ENCODE data around the gene AP5S1. TPM values are rescaled to one million over a fixed set of nuclear protein-coding genes. Genes with fewer than 3 reads are reported as not detected.

Gene AP5S1
- total and polyA plus RNA-seq, 2 of the 13 experiments (the other 11 are each of a cell fraction or from before 2014, with no cell fraction given) = 7.9 to 23.2 TPM

GRCh38 chr20:3795511-3796468 lies 24.6 kb upstream of the AP5S1 start, which contains the start of gene CDC25B (continued):
- TF ChIP-seq ZNF503 (CRISPR knock-in tag; IDR thresholded peaks at IDR 0.05) (0 out of 2 replicates have a peak, but pooled peaks have one; percentile 6), REPIN1 (CRISPR knock-in tag; IDR thresholded peaks at IDR 0.05; ENCODE audit: borderline replicate concordance, low read depth) (peak; percentile 12; the same call in 1 of the 2 replicates), FOXM1 (CRISPR knock-in tag; IDR thresholded peaks at IDR 0.05) (peak; percentile 99), ZNF44 (CRISPR knock-in tag; IDR thresholded peaks at IDR 0.05) (no peak), ZNF354B (CRISPR knock-in tag; IDR thresholded peaks at IDR 0.05) (no peak), AGO2 (optimal IDR thresholded peaks at IDR 0.05; ENCODE audit: low read depth, low read length) (peak; percentile 51), NONO (IDR thresholded peaks at IDR 0.05) (no peak), NONO (CRISPR knock-in tag; conservative IDR thresholded peaks at IDR 0.05) (peak; percentile 53; the same call in 1 of the 2 replicates), NCOA1 (CRISPR knock-in tag; IDR thresholded peaks at IDR 0.05) (no peak), ZBTB40 (IDR thresholded peaks at IDR 0.05) (no peak), ZBTB40 (CRISPR knock-in tag; IDR thresholded peaks at IDR 0.05) (peak; percentile 76), RXRB (CRISPR knock-in tag; IDR thresholded peaks at IDR 0.05; ENCODE audit: borderline replicate concordance) (0 out of 2 replicates have a peak, but pooled peaks have one; percentile 29), HMG20B (CRISPR knock-in tag; conservative IDR thresholded peaks at IDR 0.05) (0 out of 2 replicates have a peak, but pooled peaks have one; percentile 37), HCFC1 (IDR thresholded peaks at IDR 0.05; ENCODE audit: low read depth, low read length) (no peak; the same call in 1 of the 2 replicates), GABPA (IDR thresholded peaks at IDR 0.05; ENCODE audit: low read depth, low read length) (no peak), GABPA (CRISPR knock-in tag; IDR thresholded peaks at IDR 0.05; ENCODE audit: low read depth) (peak; percentile 72), BRF2 (CRISPR knock-in tag; IDR thresholded peaks at IDR 0.05) (no peak), ZNF564 (CRISPR knock-in tag; IDR thresholded peaks at IDR 0.05) (no peak)

Data from HepG2 (cell line).